Stimulated activated CD8-positive, alpha-beta memory T cell treated with anti-CD3 and anti-CD28 coated beads, Interleukin-15, amount 100 ng/mL, for 1 hour (primary cell): ENCODE measurements around the gene FAM227B.
"Not testable (repeated sequence)": the region's sequence is repeated elsewhere in the genome, so short reads cannot be mapped to it uniquely, and the experiment has no call there.

Experiments used
- DNase-seq: peaks from one replicate; pipeline ENCODE4 v3.0.0-alpha.2; 2020; ENCODE audit warnings: low read depth

Gene FAM227B

GRCh38 chr15:49438962-49439631 is 181.5 kb downstream of the FAM227B start:
- DNase-seq = no peak

GRCh38 chr15:49436751-49437150 is 183.9 kb downstream of the FAM227B start:
- no peak for DNase-seq

GRCh38 chr15:49435174-49435573 is 185.4 kb downstream of the FAM227B start:
- no peak for DNase-seq

GRCh38 chr15:49430046-49430445 is 190.6 kb downstream of the FAM227B start:
- DNase-seq = no peak

DNA sequence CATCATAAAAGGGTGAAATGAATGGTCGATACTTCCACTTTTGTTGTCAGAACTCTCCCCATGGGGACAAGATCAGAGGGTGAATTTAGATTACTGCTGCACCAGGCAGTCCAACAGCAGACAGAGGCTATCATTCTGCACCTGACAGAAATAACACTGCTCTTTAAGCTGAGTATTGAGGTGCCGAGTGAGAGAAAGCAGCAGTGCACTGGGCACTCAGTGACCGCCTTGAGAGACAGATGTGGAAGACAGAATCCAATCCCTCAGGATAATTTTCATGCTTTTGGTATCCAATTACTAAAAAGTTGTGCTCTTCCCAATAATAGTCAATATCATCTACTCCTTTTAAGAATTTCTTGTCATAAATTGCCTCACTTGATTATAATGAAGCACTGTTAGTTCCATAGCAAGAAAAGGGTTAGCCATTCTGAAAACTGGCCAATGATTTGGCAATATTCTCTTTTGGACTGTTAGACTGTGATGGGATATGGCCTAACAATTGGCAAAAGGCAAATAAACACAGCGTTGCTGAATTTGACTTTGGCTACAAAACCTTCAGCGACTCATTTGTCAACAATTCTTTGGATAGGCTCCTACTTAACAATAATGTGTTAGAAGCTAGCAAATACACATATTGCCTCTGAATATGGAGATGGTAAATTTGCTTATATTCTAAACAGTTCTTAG is 192.1 kb downstream of the FAM227B start:
- no peak for DNase-seq

DNA sequence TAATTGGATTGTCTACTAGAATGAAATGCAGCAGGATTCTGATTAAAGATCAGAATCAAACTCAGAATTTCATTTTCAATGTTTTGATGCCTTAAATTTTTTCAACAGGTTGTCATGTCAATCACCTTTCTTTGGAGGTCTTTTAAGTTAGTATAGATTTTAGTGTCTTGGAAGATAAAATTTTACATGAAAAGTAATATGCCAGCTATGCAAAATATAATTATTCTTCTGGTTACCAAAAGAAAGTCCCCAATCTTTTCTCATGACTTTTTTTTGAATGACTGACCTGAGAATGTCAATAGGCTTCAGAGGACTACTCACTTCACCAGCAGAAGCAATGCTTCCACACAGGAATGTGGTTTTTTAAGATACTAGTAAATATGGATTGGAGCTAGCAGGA is 193.2 kb downstream of the FAM227B start:
- DNase-seq = no peak

- DNase-seq = no peak
Measured at GRCh38 chr15:49424954-49425353, 195.7 kb downstream of the FAM227B start.

GRCh38 chr15:49423901-49424550 is 196.6 kb downstream of the FAM227B start:
- no peak for DNase-seq

DNA sequence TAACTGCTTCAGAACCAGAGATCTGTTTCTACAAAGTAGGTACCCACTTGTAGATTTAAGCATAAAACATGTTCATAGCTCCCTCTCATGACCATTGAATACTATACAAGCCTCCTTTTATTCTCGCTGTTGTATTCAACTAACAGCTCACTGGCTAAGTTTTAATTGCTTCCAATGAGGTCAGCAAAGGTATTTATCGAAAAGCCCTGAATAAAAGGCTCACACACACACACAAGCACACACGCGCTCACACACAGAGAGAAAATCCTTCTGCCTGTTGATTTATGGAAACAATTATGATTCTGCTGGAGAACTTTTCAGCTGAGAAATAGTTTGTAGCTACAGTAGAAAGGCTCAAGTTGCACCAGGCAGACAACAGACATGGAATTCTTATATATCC is 197.6 kb downstream of the FAM227B start, which contains the start of gene FGF7:
Gene FGF7, plus strand, starts transcription at position 222 of the 400 bp plus-strand sequence. CDS start 1,056 bp downstream, outside the sequence.
- no peak for DNase-seq

DNA sequence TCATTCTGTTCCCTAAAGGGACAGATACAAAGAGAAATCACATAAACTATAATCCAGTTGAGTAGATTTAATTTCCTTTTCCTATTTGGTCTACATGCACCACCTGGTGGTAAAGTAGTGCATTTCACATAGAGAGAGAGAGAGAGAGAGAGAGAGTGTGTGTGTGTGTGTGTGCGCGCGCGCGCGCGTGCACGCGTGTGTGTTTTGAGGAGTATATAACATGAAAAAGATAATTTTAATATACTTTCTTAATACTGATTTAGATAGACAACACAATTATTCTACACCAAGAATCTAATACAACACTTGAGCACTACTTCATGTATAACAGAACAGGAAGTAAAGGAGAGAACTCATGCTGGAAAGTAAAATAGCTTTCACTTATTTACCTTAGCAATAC is 198.6 kb downstream of the FAM227B start:
- no peak for DNase-seq

GRCh38 chr15:49418811-49419210 is 201.8 kb downstream of the FAM227B start:
- DNase-seq = no peak

- no peak for DNase-seq
Measured at GRCh38 chr15:49415638-49416037, 205.0 kb downstream of the FAM227B start.

GRCh38 chr15:49415149-49415548 is 205.5 kb downstream of the FAM227B start:
- DNase-seq = no peak

DNA sequence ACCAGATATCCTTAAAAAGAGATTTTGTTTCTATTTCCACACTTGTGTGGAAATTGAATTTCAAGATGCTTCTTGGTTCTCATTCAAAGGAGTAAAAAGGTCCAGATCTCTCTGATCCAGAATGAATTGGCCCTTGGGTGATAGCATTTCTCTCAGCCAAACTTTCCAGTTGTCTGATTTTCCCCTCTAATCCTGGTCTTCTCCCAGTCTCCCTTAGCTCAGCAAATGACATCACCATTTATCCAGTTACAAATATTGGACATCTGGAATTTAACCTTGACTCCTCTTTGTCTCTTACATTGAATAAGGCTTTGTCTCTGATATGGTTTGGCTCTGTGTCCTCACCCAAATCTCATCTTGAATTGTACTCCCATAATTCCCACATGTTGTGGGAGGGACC is 207.8 kb downstream of the FAM227B start:
- DNase-seq = no peak

- no peak for DNase-seq
Measured at GRCh38 chr15:49410641-49411040, 210.0 kb downstream of the FAM227B start.

GRCh38 chr15:49406352-49407118 is 214.1 kb downstream of the FAM227B start:
- DNase-seq = no peak

DNA sequence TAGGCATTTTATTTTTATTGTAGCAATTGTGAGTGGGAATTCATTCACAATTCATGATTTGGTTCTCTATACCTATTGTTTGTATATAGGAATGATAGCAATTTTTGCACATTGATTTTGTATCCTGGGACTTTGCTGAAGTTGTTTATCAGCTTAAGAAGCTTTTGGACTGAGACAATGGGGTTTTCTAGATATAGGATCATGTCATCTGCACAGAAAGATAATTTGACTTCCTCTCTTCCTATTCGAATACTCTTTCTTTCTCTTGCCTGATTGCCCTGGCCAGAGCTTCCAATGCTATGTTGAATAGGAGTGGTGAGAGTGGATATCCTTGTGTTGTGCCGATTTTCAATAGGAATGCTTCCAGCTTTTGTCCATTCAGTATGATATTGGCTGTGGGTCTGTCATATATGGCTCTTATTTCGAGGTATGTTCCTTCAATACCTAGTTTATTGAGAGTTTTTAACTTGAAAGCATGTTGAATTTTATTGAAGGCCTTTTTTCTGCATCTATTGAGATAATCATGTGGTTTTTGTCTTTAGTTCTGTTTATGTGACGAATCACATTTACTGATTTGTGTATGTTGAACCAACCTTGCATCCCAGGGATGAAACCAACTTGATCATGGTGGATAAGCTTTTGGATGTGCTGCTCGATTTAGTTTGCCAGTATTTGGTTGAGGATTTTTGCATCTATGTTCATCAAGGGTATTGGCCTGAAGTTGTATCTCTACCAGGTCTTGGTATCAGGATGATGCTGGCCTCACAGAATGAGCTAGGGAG is 217.9 kb downstream of the FAM227B start:
- DNase-seq = not testable (repeated sequence)

DNA sequence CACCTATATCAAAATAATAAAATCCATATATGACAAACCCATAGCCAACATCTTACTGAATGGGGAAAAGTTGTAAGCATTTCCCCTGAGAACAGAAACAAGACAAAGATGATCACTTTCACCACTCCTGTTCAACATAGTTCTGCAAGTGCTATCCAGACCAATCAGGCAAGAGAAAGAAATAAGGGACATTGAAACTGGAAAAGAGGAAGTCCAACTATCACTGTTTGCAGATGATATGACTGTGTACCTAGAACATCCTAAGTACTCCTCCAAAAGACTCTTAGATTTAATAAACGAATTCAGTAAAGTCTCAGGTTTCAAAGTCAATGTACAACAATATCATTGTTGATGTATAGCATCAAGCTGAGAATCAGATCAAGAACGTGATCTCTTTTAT is 233.1 kb downstream of the FAM227B start:
- DNase-seq = no peak

DNA sequence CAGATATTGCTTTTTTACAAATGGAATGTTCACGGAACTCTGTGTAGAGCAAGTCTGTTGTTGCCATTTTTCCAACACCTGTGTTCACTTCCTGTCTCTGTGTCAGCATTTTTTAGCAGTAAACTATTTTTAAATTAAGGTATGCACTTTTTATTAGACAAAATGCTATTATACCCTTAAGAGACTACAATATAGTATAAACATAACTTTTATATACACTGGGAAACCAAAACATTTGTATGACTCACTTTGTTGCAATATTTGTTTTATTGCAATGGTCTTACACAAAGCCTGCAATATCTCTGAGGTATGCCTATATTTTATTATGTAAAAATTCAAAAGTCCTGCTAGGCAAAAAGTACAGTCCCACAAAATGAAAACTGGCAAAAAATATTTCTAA is 237.4 kb downstream of the FAM227B start:
- no peak for DNase-seq

DNA sequence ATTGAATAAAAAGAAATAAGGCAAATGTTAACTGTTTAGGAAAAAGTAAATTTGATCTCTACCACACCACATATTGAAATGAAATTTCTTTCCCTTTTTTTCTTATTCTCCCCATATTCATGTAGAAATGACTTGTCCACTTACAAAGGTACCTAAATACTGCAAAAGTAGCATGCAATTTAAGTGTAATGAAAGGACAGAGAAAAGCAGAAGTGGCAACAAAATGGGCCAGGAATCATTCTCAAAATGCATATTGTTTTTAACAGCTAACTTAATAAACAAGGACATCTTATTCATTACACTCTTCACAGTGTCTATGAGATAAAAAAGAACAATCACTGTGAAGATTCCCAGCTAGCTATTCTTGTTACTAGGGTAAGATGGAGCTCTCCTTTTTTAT is 238.2 kb downstream of the FAM227B start:
- no peak for DNase-seq

GRCh38 chr15:49380912-49381311 is 239.7 kb downstream of the FAM227B start:
- no peak for DNase-seq

DNA sequence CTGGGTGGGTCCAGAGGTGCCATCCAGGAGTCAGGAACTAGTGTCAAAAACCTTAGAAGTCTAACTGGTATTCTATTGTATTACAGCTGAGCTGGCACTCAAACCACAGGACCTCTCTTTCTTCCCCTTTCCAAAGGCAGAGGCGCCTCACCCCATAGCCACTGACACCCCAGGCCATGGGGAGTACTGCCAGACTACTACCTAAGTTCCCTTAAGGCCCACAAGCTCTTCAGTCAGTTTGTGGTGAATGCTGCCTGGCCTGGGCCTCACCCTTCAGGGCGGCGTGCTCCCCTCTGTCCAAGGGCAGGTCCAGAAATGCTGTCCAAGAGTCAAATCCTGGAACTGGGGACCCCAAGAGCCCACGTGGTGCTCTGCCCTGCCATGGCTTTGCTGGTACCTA is 240.6 kb downstream of the FAM227B start:
- no peak for DNase-seq
